GM20000 (cell line): ENCODE results near the gene GRID2.

Experiments
- DNase-seq: peaks from one replicate; pipeline ENCODE4 v3.0.0; 2012; ENCODE audit warnings: low spot score
- CTCF ChIP-seq: IDR thresholded peaks from 2 replicates; pipeline ENCODE4 v1.5.1; 2012; ENCODE audit warnings: mild to moderate bottlenecking, control low read depth; ENCODE audit errors: extremely low read depth, missing control alignments

Gene GRID2

GRCh38 chr4:93221771-93222170, 918.0 kb downstream of the GRID2 start:
- no peak for DNase-seq
- TF ChIP-seq CTCF: no peak

DNA sequence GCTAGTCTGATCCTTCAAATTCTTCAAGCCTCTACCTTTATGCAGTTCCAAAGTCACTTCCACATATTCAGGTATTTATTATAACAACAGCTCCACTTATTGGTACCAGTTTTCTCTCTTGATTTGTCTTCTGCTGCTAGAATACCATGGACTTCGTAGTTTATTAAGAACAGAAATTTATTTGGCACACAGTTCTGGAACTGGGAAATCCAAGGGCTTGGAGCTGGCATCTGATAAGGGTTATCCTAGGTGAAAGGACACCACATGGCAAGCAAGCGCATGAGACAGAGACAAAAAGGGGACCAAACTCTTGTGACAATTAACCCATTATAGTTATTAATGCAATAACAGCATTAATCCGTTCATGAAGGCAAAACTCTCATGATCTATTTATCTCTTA, 924.3 kb downstream of the GRID2 start:
- no peak for TF ChIP-seq CTCF
- DNase-seq: no peak

- DNase-seq: no peak
- no peak for TF ChIP-seq CTCF
Measured at GRCh38 chr4:93232883-93233282, 929.1 kb downstream of the GRID2 start.

DNA sequence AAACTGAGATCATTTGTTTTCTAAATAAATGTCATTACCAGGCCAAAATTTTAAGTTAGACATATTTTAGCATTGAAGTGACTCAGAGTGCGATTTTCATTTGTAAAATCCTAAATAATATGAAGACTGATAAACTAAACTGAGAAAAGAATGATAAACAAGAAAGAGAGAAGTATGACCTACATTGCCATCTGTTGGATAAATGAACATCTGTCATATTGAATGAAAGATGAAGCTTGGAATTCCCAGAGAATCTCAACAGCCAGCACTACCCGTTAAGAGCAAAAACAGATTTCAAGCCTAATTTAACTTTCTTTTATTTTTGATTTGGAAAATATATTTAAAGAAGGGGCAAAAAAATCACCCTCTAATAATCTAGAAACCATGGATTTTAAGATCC, 933.8 kb downstream of the GRID2 start:
- DNase-seq: no peak
- no peak for TF ChIP-seq CTCF

DNA sequence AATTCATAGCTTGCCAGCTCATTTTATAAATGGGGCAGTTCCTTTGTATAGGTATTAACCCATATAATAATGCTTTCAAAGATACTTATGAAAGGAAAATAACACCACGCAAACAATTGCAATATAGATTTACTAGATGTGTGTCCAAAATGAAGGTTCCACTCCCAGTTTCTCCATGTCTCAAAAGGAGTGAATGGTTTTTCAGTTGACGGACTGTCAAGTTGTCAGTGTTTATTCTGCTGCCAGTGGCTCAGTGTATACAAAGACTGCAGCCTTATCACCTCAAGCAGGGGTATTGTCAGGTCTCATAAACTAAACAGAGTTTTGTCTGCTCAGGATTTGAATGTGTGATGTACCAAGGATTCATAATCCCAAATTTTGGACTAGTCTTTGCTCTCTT, 939.5 kb downstream of the GRID2 start:
- DNase-seq: no peak
- TF ChIP-seq CTCF: no peak

DNA sequence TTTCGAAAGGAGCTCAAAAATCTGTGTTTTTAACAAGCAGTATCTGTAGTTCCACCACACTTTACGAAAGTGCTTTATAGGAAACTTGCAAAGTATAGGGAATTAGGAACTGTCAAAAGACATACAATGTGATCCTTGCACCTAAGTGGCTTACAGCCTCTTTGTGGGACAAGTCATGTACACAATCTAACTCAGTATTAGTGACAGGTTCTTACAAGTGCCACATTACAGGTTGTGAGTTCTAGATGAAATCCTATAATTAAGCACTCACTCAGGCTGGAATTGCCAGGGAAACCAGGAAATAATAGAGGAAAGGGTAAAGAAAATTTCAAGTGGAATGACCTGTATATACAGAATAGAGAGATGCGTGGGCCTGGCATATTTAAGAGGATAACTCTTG, 957.4 kb downstream of the GRID2 start:
- no peak for TF ChIP-seq CTCF
- DNase-seq: no peak

GRCh38 chr4:93263166-93263565, 959.4 kb downstream of the GRID2 start:
- no peak for TF ChIP-seq CTCF
- DNase-seq: no peak
